ENCODE measurements around the gene CFAP100.

DNA sequence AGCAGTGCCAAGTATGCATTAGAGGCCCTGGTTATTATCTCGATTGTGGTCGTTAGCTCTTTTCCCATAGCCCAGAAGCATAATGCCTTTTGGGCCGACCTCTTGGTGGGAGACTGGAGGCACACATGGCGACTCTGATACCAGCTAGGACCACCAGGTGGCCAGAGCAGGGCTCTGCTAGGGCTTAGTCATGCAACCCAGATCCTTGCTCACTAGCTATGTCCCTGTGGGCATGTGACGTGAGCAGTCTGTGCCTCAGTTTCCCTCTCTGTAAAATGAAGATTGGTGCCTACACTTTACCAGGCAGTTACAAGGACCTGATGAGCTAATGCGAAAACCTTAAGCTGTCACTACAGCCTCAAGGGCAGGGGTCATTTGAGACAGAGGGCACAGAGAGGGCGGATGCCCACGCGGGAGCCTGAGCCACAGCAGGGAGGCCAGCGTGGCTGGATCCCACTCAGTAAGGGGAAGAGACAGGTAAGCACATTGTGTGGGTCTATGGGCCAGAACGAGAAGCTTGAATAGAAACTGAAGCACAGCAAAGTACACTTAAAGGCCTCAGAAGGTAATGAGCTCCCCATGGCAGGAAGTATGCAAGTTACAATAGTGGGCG is 46.3 kb upstream of the CFAP100 start:
- TF ChIP-seq RFX5 (IDR thresholded peaks at IDR 0.05; ENCODE audit: low read depth, low read length) (no peak), POLR2AphosphoS5 (IDR thresholded peaks at IDR 0.05; ENCODE audit: low read length) (no peak), EED (IDR thresholded peaks at IDR 0.05; ENCODE audit: low read depth) (no peak), NR2C2 (IDR thresholded peaks at IDR 0.05; ENCODE audit: borderline replicate concordance, control insufficient read depth, insufficient read length, low read depth) (no peak), EZH2 (IDR thresholded peaks at IDR 0.05; ENCODE audit: borderline replicate concordance, control insufficient read depth, low read depth, low read length) (no peak), POLR2A (IDR thresholded peaks at IDR 0.05; ENCODE audit: low read depth, low read length) (no peak), BHLHE40 (IDR thresholded peaks at IDR 0.05; ENCODE audit: borderline replicate concordance in 1 of 2, low read depth in 2 of 2, low read length in 1 of 2) (no peak)

All from GM12878 (cell line).